OCI-LY3 (cell line): ENCODE measurements around the gene EHF.

Experiments
- EZH2phosphoT487 ChIP-seq: fragments of 200-600 bp; shearing (Covaris generic); IDR thresholded peaks from 2 replicates; pipeline ENCODE4 v1.6.1; 2018; ENCODE audit warnings: antibody characterized with exemption, mixed run types, low read depth
- TF ChIP-seq, protein P1 (sequence below): fragments of 200-600, 300-600 bp; sonication (generic); IDR thresholded peaks from 2 replicates; pipeline ENCODE4 v1.5.1; 2014; ENCODE audit warnings: antibody characterized with exemption, low read length, low read depth

- TF ChIP-seq, protein P1, sequence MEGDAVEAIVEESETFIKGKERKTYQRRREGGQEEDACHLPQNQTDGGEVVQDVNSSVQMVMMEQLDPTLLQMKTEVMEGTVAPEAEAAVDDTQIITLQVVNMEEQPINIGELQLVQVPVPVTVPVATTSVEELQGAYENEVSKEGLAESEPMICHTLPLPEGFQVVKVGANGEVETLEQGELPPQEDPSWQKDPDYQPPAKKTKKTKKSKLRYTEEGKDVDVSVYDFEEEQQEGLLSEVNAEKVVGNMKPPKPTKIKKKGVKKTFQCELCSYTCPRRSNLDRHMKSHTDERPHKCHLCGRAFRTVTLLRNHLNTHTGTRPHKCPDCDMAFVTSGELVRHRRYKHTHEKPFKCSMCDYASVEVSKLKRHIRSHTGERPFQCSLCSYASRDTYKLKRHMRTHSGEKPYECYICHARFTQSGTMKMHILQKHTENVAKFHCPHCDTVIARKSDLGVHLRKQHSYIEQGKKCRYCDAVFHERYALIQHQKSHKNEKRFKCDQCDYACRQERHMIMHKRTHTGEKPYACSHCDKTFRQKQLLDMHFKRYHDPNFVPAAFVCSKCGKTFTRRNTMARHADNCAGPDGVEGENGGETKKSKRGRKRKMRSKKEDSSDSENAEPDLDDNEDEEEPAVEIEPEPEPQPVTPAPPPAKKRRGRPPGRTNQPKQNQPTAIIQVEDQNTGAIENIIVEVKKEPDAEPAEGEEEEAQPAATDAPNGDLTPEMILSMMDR = no peak
- TF ChIP-seq EZH2phosphoT487 = no peak
Measured at GRCh38 chr11:34600339-34601084, 20.4 kb upstream of the EHF start.
